ENCODE measurements around the gene ALDOC.

DNA sequence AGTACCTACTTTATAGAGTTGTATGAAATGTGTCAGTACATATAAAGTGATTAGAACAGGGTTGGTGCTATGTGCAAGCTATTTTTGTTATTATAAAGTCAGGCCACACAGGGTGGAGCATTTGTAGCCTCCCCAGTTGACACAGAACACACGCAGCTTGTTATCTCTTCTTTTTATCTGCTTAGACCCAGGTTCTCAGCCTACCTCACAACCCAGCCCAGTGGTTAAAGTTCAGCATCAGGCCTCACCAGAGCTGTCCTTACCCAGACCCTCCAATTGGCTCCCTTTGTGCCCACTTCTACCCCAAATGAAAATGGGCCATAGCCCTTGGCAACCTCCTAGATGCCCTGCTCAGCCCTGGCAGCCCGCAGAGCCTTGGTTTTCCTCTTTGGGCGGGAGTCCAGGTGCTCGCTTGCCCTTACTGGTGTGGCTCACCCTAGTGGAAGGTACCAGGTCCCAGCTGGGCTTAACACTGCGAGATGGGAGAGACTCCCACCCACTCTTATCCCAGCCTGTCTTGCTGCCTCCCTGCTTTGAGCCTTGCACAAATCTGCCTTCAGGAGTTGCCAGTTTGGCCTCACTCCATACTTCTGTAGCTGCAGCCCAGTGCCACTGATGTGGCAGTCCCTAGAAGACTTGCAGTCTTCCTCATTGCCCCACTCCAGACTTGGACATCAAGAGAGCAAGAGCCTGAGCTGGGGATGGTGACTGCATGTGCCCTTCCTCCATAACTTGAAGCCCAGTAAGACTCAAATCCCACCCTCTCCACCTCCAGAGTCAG lies 4.2 kb downstream of the ALDOC start:
- TF ChIP-seq CTCF (IDR thresholded peaks at IDR 0.05; ENCODE audit: low read length) (no peak), EZH2 (optimal IDR thresholded peaks at IDR 0.05; ENCODE audit: low read depth, low read length) (no peak), EZH2phosphoT487 (IDR thresholded peaks at IDR 0.05; ENCODE audit: low read length) (no peak)
